Measurements from ENCODE around the gene CBX8. TPM values are rescaled to one million over a fixed set of nuclear protein-coding genes. Genes with fewer than 3 reads are reported as not detected.

The CBX8 gene
- total RNA-seq, 1 donor from 2014 or later = 9.4 TPM

GRCh38 chr17:79839356-79840268 is 42.7 kb upstream of the CBX8 start, which contains the start of gene CBX4:
Gene CBX4 (minus strand): TSS chr17:79839440. CDS start chr17:79839251, 189 bp downstream.
- intact Hi-C loops (cut with micrococcal nuclease) = loop anchor here (1.0 to 10.0 kb wide), 6 partner anchors 29 to 1707 kb away; partner anchors contain the start of genes CBX8 and TMC8
- DNase-seq = peak; percentile 96
- peaks cover 26% of the 10 kb centered on the region for H3K4me1 Mint-ChIP-seq
- H3K27ac Mint-ChIP-seq = peak within 1 kb of the TSS; percentile 90
- H3K4me3 Mint-ChIP-seq = peak within 1 kb of the TSS; percentile 97
- no peaks in the 10 kb centered on the region for H3K9me3 Mint-ChIP-seq
- peaks cover 29% of the 10 kb centered on the region for H3K27me3 Mint-ChIP-seq
- peaks cover 12% of the 10 kb centered on the region for H3K36me3 Mint-ChIP-seq (ENCODE audit: low read depth)

GRCh38 chr17:79838522-79839274 is 41.8 kb upstream of the CBX8 start:
- Mint-ChIP-seq H3K4me3 (peak overlapping the region; percentile 97), H3K36me3 (ENCODE audit: low read depth) (peaks cover 14% of the 10 kb centered on the region), H3K27ac (peak overlapping the region; percentile 90), H3K27me3 (peaks cover 27% of the 10 kb centered on the region), H3K4me1 (peaks cover 26% of the 10 kb centered on the region), H3K9me3 (no peaks in the 10 kb centered on the region)
- DNase-seq = peak; percentile 88
- intact Hi-C loops (cut with micrococcal nuclease) = loop anchor here (1.0 to 10.0 kb wide), 4 partner anchors 41 to 1706 kb away; partner anchors contain the start of genes CBX8 and TMC8

GRCh38 chr17:79837888-79838521 is 41.1 kb upstream of the CBX8 start:
- peak; percentile 82 for DNase-seq
- no peaks in the 10 kb centered on the region for H3K9me3 Mint-ChIP-seq
- H3K27me3 Mint-ChIP-seq = peaks cover 24% of the 10 kb centered on the region
- H3K27ac Mint-ChIP-seq = peak overlapping the region; percentile 90
- intact Hi-C loops (cut with micrococcal nuclease) = loop anchor here (2.0 to 10.0 kb wide), 3 partner anchors 91 to 1706 kb away; partner anchors contain the start of gene TMC8
- peak overlapping the region; percentile 97 for H3K4me3 Mint-ChIP-seq
- peaks cover 26% of the 10 kb centered on the region for H3K4me1 Mint-ChIP-seq
- H3K36me3 Mint-ChIP-seq (ENCODE audit: low read depth) = peaks cover 19% of the 10 kb centered on the region

GRCh38 chr17:79836972-79837887 is 40.4 kb upstream of the CBX8 start:
- Mint-ChIP-seq H3K27me3 (peaks cover 16% of the 10 kb centered on the region), H3K27ac (peak overlapping the region; percentile 90), H3K4me3 (peak overlapping the region; percentile 97), H3K4me1 (peaks cover 24% of the 10 kb centered on the region), H3K36me3 (ENCODE audit: low read depth) (peaks cover 21% of the 10 kb centered on the region), H3K9me3 (no peaks in the 10 kb centered on the region)
- peak; percentile 84 for DNase-seq
- intact Hi-C loops (cut with micrococcal nuclease) = loop anchor here (5.0 to 10.0 kb wide), 2 partner anchors 418 to 1705 kb away; partner anchors contain the start of gene TMC8

- Mint-ChIP-seq H3K9me3 (no peaks in the 10 kb centered on the region), H3K27me3 (peaks cover 13% of the 10 kb centered on the region), H3K36me3 (ENCODE audit: low read depth) (peaks cover 21% of the 10 kb centered on the region), H3K4me1 (peaks cover 22% of the 10 kb centered on the region), H3K27ac (peak overlapping the region; percentile 60), H3K4me3 (peak overlapping the region; percentile 97)
- intact Hi-C loops (cut with micrococcal nuclease) = loop anchor here (5.0 to 10.0 kb wide), 2 partner anchors 418 to 1704 kb away; partner anchors contain the start of gene TMC8
- DNase-seq = peak; percentile 62
Measured at GRCh38 chr17:79836510-79836971, 39.7 kb upstream of the CBX8 start.

GRCh38 chr17:79835953-79836509 is 39.2 kb upstream of the CBX8 start:
- H3K4me1 Mint-ChIP-seq = peaks cover 22% of the 10 kb centered on the region
- no peaks in the 10 kb centered on the region for H3K9me3 Mint-ChIP-seq
- H3K27ac Mint-ChIP-seq = no peak overlapping the region
- H3K36me3 Mint-ChIP-seq (ENCODE audit: low read depth) = peaks cover 21% of the 10 kb centered on the region
- peak; percentile 68 for DNase-seq
- no peak overlapping the region for H3K4me3 Mint-ChIP-seq
- intact Hi-C loops (cut with micrococcal nuclease) = loop anchor here (5.0 to 10.0 kb wide), 2 partner anchors 419 to 1704 kb away; partner anchors contain the start of gene TMC8
- H3K27me3 Mint-ChIP-seq = peaks cover 10% of the 10 kb centered on the region

- Mint-ChIP-seq H3K27ac (no peak overlapping the region), H3K9me3 (no peaks in the 10 kb centered on the region), H3K27me3 (peaks cover 6% of the 10 kb centered on the region), H3K4me1 (peaks cover 22% of the 10 kb centered on the region), H3K36me3 (ENCODE audit: low read depth) (peaks cover 21% of the 10 kb centered on the region), H3K4me3 (no peak overlapping the region)
- intact Hi-C loops (cut with micrococcal nuclease) = loop anchor here (5.0 to 10.0 kb wide), 2 partner anchors 419 to 1703 kb away; partner anchors contain the start of gene TMC8
- no peak for DNase-seq
Measured at GRCh38 chr17:79835470-79835899, 38.6 kb upstream of the CBX8 start.

GRCh38 chr17:79834565-79835469 is 37.9 kb upstream of the CBX8 start:
- peaks cover 22% of the 10 kb centered on the region for H3K4me1 Mint-ChIP-seq
- peak; percentile 85 for DNase-seq
- intact Hi-C loops (cut with micrococcal nuclease) = loop anchor here (5.0 to 10.0 kb wide), 2 partner anchors 420 to 1703 kb away; partner anchors contain the start of gene TMC8
- H3K4me3 Mint-ChIP-seq = no peak overlapping the region
- no peak overlapping the region for H3K27ac Mint-ChIP-seq
- H3K9me3 Mint-ChIP-seq = no peaks in the 10 kb centered on the region
- peaks cover under 1% of the 10 kb centered on the region for H3K27me3 Mint-ChIP-seq
- peaks cover 21% of the 10 kb centered on the region for H3K36me3 Mint-ChIP-seq (ENCODE audit: low read depth)

GRCh38 chr17:79833744-79834564 is 37.1 kb upstream of the CBX8 start:
- no peaks in the 10 kb centered on the region for H3K9me3 Mint-ChIP-seq
- peaks cover 21% of the 10 kb centered on the region for H3K36me3 Mint-ChIP-seq (ENCODE audit: low read depth)
- DNase-seq = peak; percentile 57
- peaks cover 25% of the 10 kb centered on the region for H3K4me1 Mint-ChIP-seq
- no peak overlapping the region for H3K4me3 Mint-ChIP-seq
- H3K27me3 Mint-ChIP-seq = no peaks in the 10 kb centered on the region
- no peak overlapping the region for H3K27ac Mint-ChIP-seq
- intact Hi-C loops (cut with micrococcal nuclease) = loop anchor here (10.0 kb wide), 1 partner anchor 421 kb away; no protein-coding TSS in a partner anchor

GRCh38 chr17:79833110-79833450 is 36.2 kb upstream of the CBX8 start:
- Mint-ChIP-seq H3K36me3 (ENCODE audit: low read depth) (peaks cover 17% of the 10 kb centered on the region), H3K9me3 (no peaks in the 10 kb centered on the region), H3K4me3 (no peak overlapping the region), H3K27me3 (no peaks in the 10 kb centered on the region), H3K4me1 (peaks cover 29% of the 10 kb centered on the region), H3K27ac (no peak overlapping the region)
- intact Hi-C loops (cut with micrococcal nuclease) = loop anchor here (10.0 kb wide), 1 partner anchor 422 kb away; no protein-coding TSS in a partner anchor
- DNase-seq = no peak

Data from activated CD4-positive, alpha-beta T cell treated with anti-CD3 and anti-CD28 coated beads, Interleukin-2, amount 10 ng/mL, durations not matched to agents 24 days and 14 days (primary cell).